Thyroid gland (tissue), 4 donors: ENCODE data around the gene AATF. TPM values are rescaled to one million over a fixed set of nuclear protein-coding genes. Genes with fewer than 3 reads are reported as not detected.

Experiments used
- DNase-seq, 2 donors: peaks; one replicate each; pipeline ENCODE4 v3.0.0-alpha.2; 2019
- H3K27ac ChIP-seq, 3 donors: fragments of 200-600 bp; sonication (generic); 1 replicate in 2 of 3; 2 replicates in 1 of 3; pipeline ENCODE4 v1.5.1; 2016 to 2019; ENCODE audit warnings: mild to moderate bottlenecking in 1 of 3, moderate library complexity in 1 of 3
- H3K27me3 ChIP-seq: fragments of 200-600 bp; sonication (generic); one replicate; pipeline ENCODE4 v1.5.1; 2019
- H3K36me3 ChIP-seq, 2 donors: fragments of 200-600 bp; sonication (generic); one replicate each; pipeline ENCODE4 v1.5.1; 2016 to 2019
- H3K4me1 ChIP-seq, 2 donors: fragments of 200-600 bp; sonication (generic); one replicate each; pipeline ENCODE4 v1.5.1; 2017 to 2019
- H3K4me3 ChIP-seq, 3 donors: fragments of 200-600 bp; sonication (generic); replicated peaks in 1 of 3; 1 replicate in 2 of 3; 2 replicates in 1 of 3; pipeline ENCODE4 v1.5.1; 2016; ENCODE audit warnings: mild to moderate bottlenecking in 1 of 3
- H3K9me3 ChIP-seq: fragments of 200-600 bp; sonication (generic); one replicate; pipeline ENCODE4 v1.5.1; 2017
- CTCF ChIP-seq, 6 experiments: fragments of 200-600 bp in 3 of 6; fragments of 450-650 bp in 3 of 6; sonication (generic) in 3 of 6; IDR thresholded peaks; one replicate each; pipeline ENCODE4 v1.5.1; 2016 to 2019; ENCODE audit warnings: antibody characterized with exemption in 6 of 6, mild to moderate bottlenecking in 2 of 6, inconsistent platforms in 1 of 6, moderate library complexity in 1 of 6
- POLR2A ChIP-seq, 2 donors: fragments of 450-650 bp; IDR thresholded peaks; one replicate each; pipeline ENCODE4 v1.6.1; 2017; ENCODE audit warnings: antibody characterized with exemption in 2 of 2, mild to moderate bottlenecking in 2 of 2, moderate library complexity in 1 of 2
- WGBS, 2 donors: methylation state at CpG; one replicate each; pipeline ENCODE4 v1.1.5; 2017; 5-methylcytosine and 5-hydroxymethylcytosine counted together
- intact Hi-C: fragments of 100-400 bp; cut with DNase I; formaldehyde crosslinking; loops from one replicate; pipeline ENCODE4 v1.15.1; 2023
- microRNA-seq: library from miRNA; unstranded; fragments of <30 nt; microRNA quantifications from one replicate; pipeline ENCODE4, GENCODE V29; 2016
- small RNA-seq: library from RNA; depleted of rRNA; stranded (forward); fragments of <200 nt; gene quantifications from one replicate; pipeline ENCODE3, GENCODE V24; 2016
- total RNA-seq, 4 donors: library from RNA; depleted of rRNA; stranded (reverse); fragments of >200 nt; gene quantifications; one replicate each; pipeline ENCODE4 v1.2.3, GENCODE V29; 2016

Gene AATF
- total RNA-seq, 4 donors from 2014 or later, result 28.5 to 38.9 (median 32.4) TPM

DNA sequence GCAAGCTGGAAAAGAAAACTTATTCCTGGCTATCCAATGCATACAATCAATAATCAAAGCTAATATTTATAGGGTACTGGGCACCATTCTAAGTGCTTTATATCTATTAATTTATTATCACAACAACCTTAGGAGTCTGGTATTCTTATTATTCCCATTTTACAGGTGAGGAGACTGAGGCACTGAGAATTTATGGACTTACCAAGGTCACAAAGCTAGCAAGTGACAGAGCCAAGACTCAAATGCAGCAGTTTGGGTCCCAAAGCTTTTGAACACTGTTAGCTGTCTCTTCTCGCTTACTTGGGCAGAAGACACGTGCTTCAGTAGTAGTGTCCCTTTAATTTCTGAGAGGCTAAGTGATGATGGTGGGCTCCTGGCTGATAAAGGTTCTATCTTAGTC is 152.6 kb downstream of the AATF start:
- 98% methylated on average over 2 of the region's 2 CpGs for WGBS, 2 donors
- DNase-seq, result no peak
- peaks cover 0 to under 1% of the 10 kb centered on the region in 2 donors for H3K4me1 ChIP-seq
- no peaks in the 10 kb centered on the region for H3K27me3 ChIP-seq
- H3K36me3 ChIP-seq, result peaks cover 8 to 12% of the 10 kb centered on the region in 2 donors
- TF ChIP-seq POLR2A (IDR thresholded peaks at IDR 0.05) (no peak), CTCF (IDR thresholded peaks at IDR 0.05) (no peak)
- intact Hi-C loops, result no loop called here
- H3K4me3 ChIP-seq, result no peak overlapping the region
- H3K9me3 ChIP-seq, result no peaks in the 10 kb centered on the region
- no peak overlapping the region for H3K27ac ChIP-seq

- H3K27ac ChIP-seq, result no peak overlapping the region
- no peaks in the 10 kb centered on the region for H3K27me3 ChIP-seq
- no peaks in the 10 kb centered on the region for H3K36me3 ChIP-seq
- intact Hi-C loops, result no loop called here
- no peak overlapping the region for H3K4me3 ChIP-seq
- H3K9me3 ChIP-seq, result no peaks in the 10 kb centered on the region
- TF ChIP-seq POLR2A (IDR thresholded peaks at IDR 0.05), result no peak
- TF ChIP-seq CTCF (IDR thresholded peaks at IDR 0.05), result no peak
- DNase-seq, result no peak
- peaks cover 5 to 14% of the 10 kb centered on the region in 2 donors for H3K4me1 ChIP-seq
- 93 to 96% methylated on average over 4 of the region's 4 CpGs for WGBS, 2 donors
Observed at GRCh38 chr17:37103231-37103630, 154.5 kb downstream of the AATF start.

DNA sequence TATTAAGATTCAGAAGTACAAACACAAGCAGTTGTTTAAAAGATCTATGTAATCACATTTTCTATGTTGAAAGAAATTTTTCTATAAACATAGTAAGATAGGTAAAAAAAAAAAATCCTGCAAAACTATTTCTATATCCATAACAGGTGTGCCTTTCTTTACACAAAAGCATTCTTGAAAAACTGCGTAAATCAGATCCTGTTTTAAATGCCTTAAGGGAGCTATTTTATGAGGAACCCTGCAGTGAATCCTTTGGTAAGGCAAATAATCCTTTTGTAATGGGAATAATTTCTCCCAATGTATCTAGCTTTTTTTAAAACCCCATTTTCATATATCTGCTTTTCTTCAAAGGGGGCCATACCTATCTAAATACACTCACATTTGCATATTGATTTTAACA is 157.3 kb downstream of the AATF start:
- H3K4me1 ChIP-seq, result peaks cover 5 to 14% of the 10 kb centered on the region in 2 donors
- peaks cover 0 to 3% of the 10 kb centered on the region in 2 donors for H3K36me3 ChIP-seq
- intact Hi-C loops, result no loop called here
- H3K4me3 ChIP-seq, result no peak overlapping the region
- no peaks in the 10 kb centered on the region for H3K27me3 ChIP-seq
- WGBS, 2 donors, result 94 to 100% methylated on average over 1 of the region's 1 CpG
- H3K27ac ChIP-seq, result peak overlapping the region in 1 of 3 donors; percentile 64
- no peaks in the 10 kb centered on the region for H3K9me3 ChIP-seq
- DNase-seq, result no peak
- TF ChIP-seq POLR2A (IDR thresholded peaks at IDR 0.05) (no peak), CTCF (IDR thresholded peaks at IDR 0.05) (no peak)

Small RNA genes within 50 kb of the gene (microRNA-seq; reads per million reads assigned to microRNA genes)
- gene MIR2909, result not detected

Small RNA genes within 50 kb of the gene (small RNA-seq; reads per million reads assigned to genes)
- gene AC243773.2 (not detected), gene MIR2909 (not detected)

Other genes with a start within 250 kb of the AATF start
- not detected for gene LHX1, start 11.5 kb upstream of the AATF start, total RNA-seq